HG02970 (cell line): ENCODE results near the gene FCGR2B.
"Not testable (repeated sequence)": the region's sequence is repeated elsewhere in the genome, so short reads cannot be mapped to it uniquely, and the experiment has no call there.

ENCODE experiments used
- ATAC-seq: cut with Tn5 transposase; IDR thresholded peaks from one replicate; pipeline ENCODE4 v1.9.1; 2021; ENCODE audit warnings: mild to moderate bottlenecking, moderate library complexity, moderate number of reproducible peaks; ENCODE audit not compliant: unreplicated experiment, low FRiP score

FCGR2B gene

GRCh38 chr1:161662684-161663339 lies at the start of gene FCGR2B:
FCGR2B (plus strand) TSS chr1:161663143; CDS start chr1:161663242, 99 bp downstream.
- not testable (repeated sequence) for ATAC-seq

- not testable (repeated sequence) for ATAC-seq
Observed at GRCh38 chr1:161616417-161616816, 46.5 kb upstream of the FCGR2B start.

- ATAC-seq, result not testable (repeated sequence)
Observed at GRCh38 chr1:161618517-161618916, 44.4 kb upstream of the FCGR2B start.

- ATAC-seq, result not testable (repeated sequence)
Observed at GRCh38 chr1:161620399-161620798, 42.5 kb upstream of the FCGR2B start.

- ATAC-seq, result not testable (repeated sequence)
Observed at GRCh38 chr1:161621181-161622000, 41.6 kb upstream of the FCGR2B start.

- ATAC-seq, result not testable (repeated sequence)
Observed at GRCh38 chr1:161622054-161622453, 40.9 kb upstream of the FCGR2B start.

GRCh38 chr1:161623401-161624051 lies 39.4 kb upstream of the FCGR2B start:
- not testable (repeated sequence) for ATAC-seq

- ATAC-seq, result not testable (repeated sequence)
Observed at GRCh38 chr1:161624605-161625004, 38.3 kb upstream of the FCGR2B start.

- not testable (repeated sequence) for ATAC-seq
Observed at GRCh38 chr1:161626445-161627146, 36.3 kb upstream of the FCGR2B start.

GRCh38 chr1:161630128-161630742 lies 32.7 kb upstream of the FCGR2B start:
- not testable (repeated sequence) for ATAC-seq

GRCh38 chr1:161631076-161631475 lies 31.9 kb upstream of the FCGR2B start, which contains the start of gene FCGR3B:
FCGR3B (minus strand) TSS chr1:161631176; CDS start chr1:161631094, 82 bp downstream.
- no peak for ATAC-seq

GRCh38 chr1:161634993-161635392 lies 27.9 kb upstream of the FCGR2B start:
- ATAC-seq, result not testable (repeated sequence)

GRCh38 chr1:161636189-161636782 lies 26.7 kb upstream of the FCGR2B start:
- ATAC-seq, result not testable (repeated sequence)

GRCh38 chr1:161636976-161637375 lies 26.0 kb upstream of the FCGR2B start:
- ATAC-seq, result not testable (repeated sequence)

- ATAC-seq, result not testable (repeated sequence)
Observed at GRCh38 chr1:161638251-161638993, 24.5 kb upstream of the FCGR2B start.

- ATAC-seq, result not testable (repeated sequence)
Observed at GRCh38 chr1:161639203-161639602, 23.7 kb upstream of the FCGR2B start.

- ATAC-seq, result not testable (repeated sequence)
Observed at GRCh38 chr1:161642697-161643096, 20.2 kb upstream of the FCGR2B start.

- not testable (repeated sequence) for ATAC-seq
Observed at GRCh38 chr1:161643481-161644208, 19.3 kb upstream of the FCGR2B start.
